Body of pancreas (tissue), 4 donors: ENCODE data around the gene LSM3. TPM values are rescaled to one million over a fixed set of nuclear protein-coding genes. Genes with fewer than 3 reads are reported as not detected.

Experiments used
- ATAC-seq: fragments of 150-250 bp; one replicate; pipeline ENCODE4 v1.9.1; 2016
- DNase-seq, 4 donors: peaks; one replicate each; pipeline ENCODE4 v3.0.0-alpha.2; 2019
- H3K27ac ChIP-seq, 4 donors: fragments of 200-600 bp; sonication (generic); 1 replicate in 3 of 4; 2 replicates in 1 of 4; pipeline versions ENCODE4 v1.5.1 to v1.6.1; 2016 to 2019; ENCODE audit warnings: mild to moderate bottlenecking in 1 of 4, mixed read lengths in 1 of 4, moderate library complexity in 1 of 4
- H3K27me3 ChIP-seq, 2 donors: fragments of 200-600 bp; sonication (generic); one replicate each; pipeline ENCODE4 v1.6.0; 2016; ENCODE audit warnings: mild to moderate bottlenecking in 1 of 2
- H3K36me3 ChIP-seq, 2 donors: fragments of 200-600 bp; sonication (generic); replicated peaks in 1 of 2; 2 replicates each; pipeline ENCODE4 v1.5.1; 2016; ENCODE audit warnings: low read depth in 2 of 2; ENCODE audit not compliant: insufficient read depth in 1 of 2
- H3K4me1 ChIP-seq: fragments of 200-600 bp; sonication (generic); one replicate; pipeline ENCODE4 v1.6.0; 2016
- H3K4me3 ChIP-seq, 2 donors: fragments of 200-600 bp; sonication (generic); 1 replicate in 1 of 2; 2 replicates in 1 of 2; pipeline ENCODE4 v1.5.1; 2016 to 2019
- H3K9me3 ChIP-seq, 3 donors: fragments of 200-600 bp; sonication (generic); 1 replicate in 2 of 3; 2 replicates in 1 of 3; pipeline ENCODE4 v1.5.1; 2016
- POLR2A ChIP-seq, 3 donors: fragments of 450-650 bp; IDR thresholded peaks; one replicate each; pipeline ENCODE4 v1.6.1; 2016; ENCODE audit warnings: antibody characterized with exemption in 3 of 3, mild to moderate bottlenecking in 2 of 3
- WGBS, 2 donors: methylation state at CpG; one replicate each; pipeline ENCODE4 v1.1.5; 2017; 5-methylcytosine and 5-hydroxymethylcytosine counted together
- intact Hi-C: fragments of 100-400 bp; cut with DNase I; formaldehyde crosslinking; loops from one replicate; pipeline ENCODE4 v1.15.1; 2023
- total RNA-seq, 2 donors: library from RNA; depleted of rRNA; stranded (reverse); fragments of >200 nt; gene quantifications; one replicate each; pipeline ENCODE4 v1.1.0, GENCODE V29; 2016
- TF ChIP-seq, protein P1 (sequence below), 7 experiments: fragments of 450-650 bp in 4 of 7; fragments of 200-600 bp in 3 of 7; sonication (generic) in 3 of 7; IDR thresholded peaks; one replicate each; pipeline ENCODE4 v1.5.1; 2016 to 2019; ENCODE audit warnings: antibody characterized with exemption in 7 of 7

The LSM3 gene
- total RNA-seq, 2 donors from 2014 or later = 5.3 to 6.0 TPM

DNA sequence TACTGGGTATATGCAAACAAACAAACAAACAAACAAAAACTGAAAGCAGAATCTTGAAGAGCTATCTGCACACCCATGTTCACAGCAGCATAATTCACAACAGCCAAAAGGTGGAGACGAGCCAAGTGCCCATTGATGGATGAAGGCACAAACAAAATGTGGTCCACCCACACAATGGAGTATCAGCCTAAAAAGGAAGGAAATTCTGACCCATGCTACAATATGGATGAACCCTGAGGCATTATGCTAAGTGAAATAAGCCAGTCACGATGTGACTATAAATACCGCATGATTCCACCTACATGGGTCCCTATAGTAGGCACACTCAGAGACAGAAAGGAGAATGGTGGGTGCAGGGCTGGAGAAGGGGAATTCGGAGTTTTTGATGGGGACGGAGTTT is 24.3 kb upstream of the LSM3 start:
- Histone ChIP-seq H3K36me3 (peaks cover 5 to 33% of the 10 kb centered on the region in 2 donors), H3K4me1 (no peaks in the 10 kb centered on the region), H3K9me3 (no peaks in the 10 kb centered on the region), H3K4me3 (no peak overlapping the region), H3K27me3 (no peaks in the 10 kb centered on the region), H3K27ac (no peak overlapping the region)
- 86 to 91% methylated on average over 5 of the region's 5 CpGs for WGBS, 2 donors
- TF ChIP-seq POLR2A (IDR thresholded peaks at IDR 0.05) = no peak
- DNase-seq (no peak), ATAC-seq (no peak)
- intact Hi-C loops = no loop called here

GRCh38 chr3:14154895-14155440 is 23.6 kb upstream of the LSM3 start:
- Histone ChIP-seq H3K4me1 (no peaks in the 10 kb centered on the region), H3K4me3 (no peak overlapping the region), H3K27me3 (no peaks in the 10 kb centered on the region), H3K27ac (no peak overlapping the region), H3K9me3 (no peaks in the 10 kb centered on the region), H3K36me3 (peaks cover 11 to 37% of the 10 kb centered on the region in 2 donors)
- DNase-seq = no peak
- intact Hi-C loops = no loop called here
- TF ChIP-seq, protein P1, sequence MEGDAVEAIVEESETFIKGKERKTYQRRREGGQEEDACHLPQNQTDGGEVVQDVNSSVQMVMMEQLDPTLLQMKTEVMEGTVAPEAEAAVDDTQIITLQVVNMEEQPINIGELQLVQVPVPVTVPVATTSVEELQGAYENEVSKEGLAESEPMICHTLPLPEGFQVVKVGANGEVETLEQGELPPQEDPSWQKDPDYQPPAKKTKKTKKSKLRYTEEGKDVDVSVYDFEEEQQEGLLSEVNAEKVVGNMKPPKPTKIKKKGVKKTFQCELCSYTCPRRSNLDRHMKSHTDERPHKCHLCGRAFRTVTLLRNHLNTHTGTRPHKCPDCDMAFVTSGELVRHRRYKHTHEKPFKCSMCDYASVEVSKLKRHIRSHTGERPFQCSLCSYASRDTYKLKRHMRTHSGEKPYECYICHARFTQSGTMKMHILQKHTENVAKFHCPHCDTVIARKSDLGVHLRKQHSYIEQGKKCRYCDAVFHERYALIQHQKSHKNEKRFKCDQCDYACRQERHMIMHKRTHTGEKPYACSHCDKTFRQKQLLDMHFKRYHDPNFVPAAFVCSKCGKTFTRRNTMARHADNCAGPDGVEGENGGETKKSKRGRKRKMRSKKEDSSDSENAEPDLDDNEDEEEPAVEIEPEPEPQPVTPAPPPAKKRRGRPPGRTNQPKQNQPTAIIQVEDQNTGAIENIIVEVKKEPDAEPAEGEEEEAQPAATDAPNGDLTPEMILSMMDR (IDR thresholded peaks at IDR 0.05) = no peak
- TF ChIP-seq POLR2A (IDR thresholded peaks at IDR 0.05) = no peak
- 86 to 90% methylated on average over 7 of the region's 7 CpGs for WGBS, 2 donors
- no peak for ATAC-seq

GRCh38 chr3:14156201-14156600 is 22.4 kb upstream of the LSM3 start:
- H3K36me3 ChIP-seq = peaks cover 11 to 42% of the 10 kb centered on the region in 2 donors

DNA sequence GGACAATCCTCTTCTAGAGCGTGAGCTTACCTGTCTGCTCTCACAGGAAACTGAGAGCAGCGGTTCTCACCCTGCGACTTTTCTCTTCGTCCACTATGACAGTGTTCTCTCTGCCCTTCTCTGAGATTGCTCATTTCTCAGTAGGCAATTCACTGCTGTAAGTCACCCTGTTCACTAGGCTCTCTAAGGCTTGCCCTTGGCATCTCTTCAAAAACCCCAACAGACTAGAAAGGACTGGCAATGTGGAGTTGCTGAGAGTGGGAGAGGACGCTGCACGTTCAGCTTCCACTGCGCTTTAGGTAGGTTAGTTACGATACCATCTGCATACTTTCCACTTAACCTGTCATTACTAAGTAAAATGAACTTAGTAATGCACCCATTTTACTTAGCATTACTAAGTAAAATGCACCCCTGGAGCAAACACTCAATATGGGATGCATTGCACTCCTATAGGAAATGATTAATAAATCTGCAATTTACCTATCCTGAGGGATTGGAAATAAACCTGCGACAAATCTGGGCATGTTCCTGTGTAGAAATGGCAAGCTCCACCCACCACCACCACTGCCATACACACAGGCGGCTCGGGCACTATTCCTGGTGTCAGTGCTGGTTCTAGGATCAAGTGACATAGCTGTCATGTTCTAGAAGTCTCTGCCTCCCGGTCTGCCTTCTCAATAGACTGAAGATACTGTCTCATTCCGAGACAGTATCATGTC is 21.6 kb upstream of the LSM3 start:
- H3K4me3 ChIP-seq = no peak overlapping the region
- intact Hi-C loops = no loop called here
- no peaks in the 10 kb centered on the region for H3K27me3 ChIP-seq
- H3K27ac ChIP-seq = no peak overlapping the region
- peaks cover 11 to 45% of the 10 kb centered on the region in 2 donors for H3K36me3 ChIP-seq
- peaks cover 0 to 5% (median 0%) of the 10 kb centered on the region in 3 donors for H3K9me3 ChIP-seq
- no peaks in the 10 kb centered on the region for H3K4me1 ChIP-seq
- DNase-seq (no peak), ATAC-seq (no peak)
- TF ChIP-seq, protein P1 (IDR thresholded peaks at IDR 0.05) = no peak
- TF ChIP-seq POLR2A (IDR thresholded peaks at IDR 0.05) = no peak
- WGBS, 2 donors = 95 to 97% methylated on average over 13 of the region's 13 CpGs

More at GRCh38 chr3:14156201-14156600, 22.4 kb upstream of the LSM3 start:
- no peak for DNase-seq
- 92 to 97% methylated on average over 7 of the region's 7 CpGs for WGBS, 2 donors
- Histone ChIP-seq H3K4me3 (no peak overlapping the region), H3K27me3 (no peaks in the 10 kb centered on the region), H3K27ac (no peak overlapping the region), H3K9me3 (no peaks in the 10 kb centered on the region), H3K4me1 (no peaks in the 10 kb centered on the region)
- intact Hi-C loops = no loop called here
- TF ChIP-seq, protein P1 (IDR thresholded peaks at IDR 0.05) = no peak
- no peak for TF ChIP-seq POLR2A (IDR thresholded peaks at IDR 0.05)
- ATAC-seq = no peak

DNA sequence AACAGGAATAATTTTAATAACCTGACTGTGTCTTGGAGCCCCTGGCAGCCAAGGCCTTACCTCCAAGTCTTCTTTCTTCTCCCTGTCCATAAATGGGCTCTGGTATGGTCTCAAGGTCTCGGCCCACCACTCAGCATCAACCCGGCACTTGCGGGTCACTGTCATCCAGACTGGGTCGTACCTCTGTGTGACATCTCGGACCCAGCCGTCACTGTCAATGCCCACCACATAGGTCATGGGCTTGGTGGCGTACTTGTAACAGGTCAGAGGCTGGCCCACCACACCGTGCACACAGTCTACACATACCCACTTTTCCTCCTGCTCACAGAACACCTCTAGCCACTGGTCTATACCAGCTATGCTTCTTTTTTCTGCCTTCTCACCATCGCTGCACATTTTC is 20.7 kb upstream of the LSM3 start:
- ATAC-seq = no peak
- H3K4me1 ChIP-seq = no peaks in the 10 kb centered on the region
- TF ChIP-seq POLR2A (IDR thresholded peaks at IDR 0.05) = no peak
- TF ChIP-seq, protein P1 (IDR thresholded peaks at IDR 0.05) = no peak
- H3K4me3 ChIP-seq = no peak overlapping the region
- no peaks in the 10 kb centered on the region for H3K27me3 ChIP-seq
- DNase-seq = no peak
- H3K27ac ChIP-seq = no peak overlapping the region
- intact Hi-C loops = no loop called here
- H3K36me3 ChIP-seq = peaks cover 11 to 53% of the 10 kb centered on the region in 2 donors
- WGBS, 2 donors = 95% methylated on average over 9 of the region's 9 CpGs
- H3K9me3 ChIP-seq = peaks cover 0 to 7% (median 0%) of the 10 kb centered on the region in 3 donors
